Osteoblast (primary cell): ENCODE results near the gene RASAL2. TPM values are rescaled to one million over a fixed set of nuclear protein-coding genes. Genes with fewer than 3 reads are reported as not detected.

ENCODE experiments used
- DNase-seq: peaks from one replicate; pipeline ENCODE4 v3.0.0; 2011; ENCODE audit warnings: low spot score, mixed read lengths; ENCODE audit not compliant: insufficient read length; ENCODE audit errors: missing footprints
- H2AFZ ChIP-seq: 2 replicates; pipeline ENCODE4 v1.6.0; 2011; ENCODE audit warnings: mild to moderate bottlenecking, low read length
- H3K27ac ChIP-seq: 2 replicates; pipeline ENCODE4 v1.5.1; 2011; ENCODE audit warnings: mild to moderate bottlenecking, low read depth, low read length, moderate library complexity
- H3K27me3 ChIP-seq: 2 replicates; pipeline ENCODE4 v1.6.0; 2012; ENCODE audit warnings: mild to moderate bottlenecking, control low read depth, inconsistent platforms, low read length, moderate library complexity; ENCODE audit not compliant: insufficient read depth
- H3K36me3 ChIP-seq: 2 replicates; pipeline ENCODE4 v1.5.1; 2011; ENCODE audit warnings: mild to moderate bottlenecking, low read length, control low read depth, moderate library complexity; ENCODE audit not compliant: insufficient read depth
- H3K4me1 ChIP-seq: 2 replicates; pipeline ENCODE4 v1.5.1; 2011; ENCODE audit warnings: mild to moderate bottlenecking, low read length, control low read depth, moderate library complexity; ENCODE audit not compliant: insufficient read depth
- H3K4me2 ChIP-seq: 2 replicates; pipeline ENCODE4 v1.6.0; 2011; ENCODE audit warnings: mild to moderate bottlenecking, low read length; ENCODE audit not compliant: insufficient read depth
- H3K4me3 ChIP-seq: fragments of 200-600 bp; sonication (generic); 3 replicates; pipeline ENCODE4 v1.5.1; 2012; ENCODE audit warnings: mild to moderate bottlenecking, low read length, inconsistent platforms; ENCODE audit not compliant: insufficient read depth
- H3K79me2 ChIP-seq: 2 replicates; pipeline ENCODE4 v1.6.0; 2012; ENCODE audit warnings: mild to moderate bottlenecking, low read length, control low read depth, inconsistent platforms; ENCODE audit not compliant: insufficient read depth
- H3K9me3 ChIP-seq: 2 replicates; pipeline ENCODE4 v1.5.1; 2011; ENCODE audit warnings: low read depth, low read length, control low read depth
- H4K20me1 ChIP-seq: 2 replicates; pipeline ENCODE4 v1.6.0; 2012; ENCODE audit warnings: mild to moderate bottlenecking, low read length, control low read depth; ENCODE audit not compliant: insufficient read depth
- total RNA-seq: library from RNA; depleted of rRNA; stranded (reverse); fragments of >200 nt; gene quantifications from 2 replicates; pipeline ENCODE4 v1.2.3, GENCODE V29; 2012
- TF ChIP-seq, protein P1 (sequence below): IDR thresholded peaks from 2 replicates; pipeline ENCODE4 v1.5.1; 2011; ENCODE audit warnings: mild to moderate bottlenecking, low read depth, low read length, moderate library complexity; ENCODE audit errors: extremely low read depth

RASAL2 gene
- total RNA-seq, 1 donor: 59.4 TPM

DNA sequence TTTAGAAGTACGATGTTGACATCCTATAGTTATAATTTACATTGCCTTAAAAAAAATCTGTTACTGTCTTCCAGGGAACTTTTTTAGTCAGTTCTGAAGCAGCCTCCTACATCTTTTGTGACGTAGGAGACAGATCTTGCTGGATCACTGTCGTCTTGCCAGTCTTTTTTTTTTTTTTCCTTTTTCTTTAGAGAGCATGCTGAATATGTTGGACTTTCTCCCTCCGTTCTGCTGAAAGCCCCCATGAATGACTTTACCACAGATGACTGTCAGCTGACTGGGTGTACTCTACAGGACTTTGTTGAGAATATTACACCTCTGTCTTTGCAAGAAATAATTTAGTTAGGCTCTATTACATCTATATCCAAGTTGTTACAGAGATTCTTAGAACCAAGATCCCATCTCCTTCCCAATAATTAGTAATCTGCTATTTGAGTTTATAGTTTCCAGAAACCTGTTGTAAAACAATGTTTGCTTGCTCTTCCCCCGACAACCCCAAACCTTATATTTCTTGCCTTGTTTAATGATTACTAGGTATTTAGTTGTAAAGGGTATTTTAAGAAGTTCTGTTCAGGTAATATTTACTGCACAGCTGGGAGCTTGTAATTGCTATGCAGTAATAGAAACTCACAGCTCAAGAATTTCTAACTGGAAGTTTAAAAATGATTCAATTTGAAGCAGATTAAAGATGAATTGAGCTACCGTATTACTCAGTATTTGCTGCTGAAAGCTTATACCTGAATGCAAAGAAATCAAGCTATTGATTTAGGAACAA, 61.8 kb downstream of the RASAL2 start:
- Histone ChIP-seq H3K36me3 (no peaks in the 10 kb centered on the region), H3K4me3 (no peak overlapping the region), H3K27ac (peak overlapping the region; percentile 37), H3K4me2 (peak overlapping the region; percentile 34), H3K79me2 (peaks cover 87% of the 10 kb centered on the region), H4K20me1 (peaks cover 13% of the 10 kb centered on the region), H2AFZ (no peak overlapping the region), H3K9me3 (no peaks in the 10 kb centered on the region), H3K27me3 (no peaks in the 10 kb centered on the region), H3K4me1 (peaks cover 13% of the 10 kb centered on the region)
- no peak for DNase-seq
- TF ChIP-seq, protein P1, sequence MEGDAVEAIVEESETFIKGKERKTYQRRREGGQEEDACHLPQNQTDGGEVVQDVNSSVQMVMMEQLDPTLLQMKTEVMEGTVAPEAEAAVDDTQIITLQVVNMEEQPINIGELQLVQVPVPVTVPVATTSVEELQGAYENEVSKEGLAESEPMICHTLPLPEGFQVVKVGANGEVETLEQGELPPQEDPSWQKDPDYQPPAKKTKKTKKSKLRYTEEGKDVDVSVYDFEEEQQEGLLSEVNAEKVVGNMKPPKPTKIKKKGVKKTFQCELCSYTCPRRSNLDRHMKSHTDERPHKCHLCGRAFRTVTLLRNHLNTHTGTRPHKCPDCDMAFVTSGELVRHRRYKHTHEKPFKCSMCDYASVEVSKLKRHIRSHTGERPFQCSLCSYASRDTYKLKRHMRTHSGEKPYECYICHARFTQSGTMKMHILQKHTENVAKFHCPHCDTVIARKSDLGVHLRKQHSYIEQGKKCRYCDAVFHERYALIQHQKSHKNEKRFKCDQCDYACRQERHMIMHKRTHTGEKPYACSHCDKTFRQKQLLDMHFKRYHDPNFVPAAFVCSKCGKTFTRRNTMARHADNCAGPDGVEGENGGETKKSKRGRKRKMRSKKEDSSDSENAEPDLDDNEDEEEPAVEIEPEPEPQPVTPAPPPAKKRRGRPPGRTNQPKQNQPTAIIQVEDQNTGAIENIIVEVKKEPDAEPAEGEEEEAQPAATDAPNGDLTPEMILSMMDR: no peak

DNA sequence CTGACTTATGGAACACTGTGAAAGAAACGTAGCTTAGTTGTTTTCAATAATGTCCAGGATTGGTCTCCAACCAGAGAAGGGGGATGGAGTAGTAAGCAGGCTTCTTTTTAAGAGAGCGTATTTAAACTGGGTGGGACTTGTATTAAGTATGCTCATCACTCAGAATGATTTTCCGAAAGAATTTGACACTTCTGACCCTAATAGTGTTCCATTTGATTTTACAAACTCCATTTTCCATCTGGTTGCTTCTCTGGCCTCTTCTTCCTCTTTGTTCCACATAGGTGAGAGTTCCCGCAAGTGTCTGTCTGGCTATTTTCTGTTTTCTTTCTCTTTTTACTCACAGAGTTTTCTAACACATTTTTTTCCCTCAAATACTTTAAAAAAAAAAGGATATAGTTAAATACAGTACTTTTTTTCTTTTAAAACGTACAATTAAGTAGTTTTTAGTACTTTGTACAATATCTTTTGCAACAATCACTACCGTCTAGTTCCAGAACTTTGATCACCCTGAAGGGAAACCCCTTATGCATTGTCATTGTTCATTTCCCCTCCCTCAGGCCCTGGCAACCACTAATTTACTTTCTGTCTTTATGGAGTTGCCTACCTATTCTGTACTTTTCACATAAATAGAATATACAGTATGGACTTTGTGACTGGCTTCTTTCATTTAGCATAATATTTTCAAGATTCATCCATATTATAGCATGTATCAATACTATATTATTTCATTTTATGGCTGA, 67.0 kb downstream of the RASAL2 start:
- H3K4me1 ChIP-seq: peaks cover 4% of the 10 kb centered on the region
- H3K27ac ChIP-seq: no peak overlapping the region
- no peaks in the 10 kb centered on the region for H3K36me3 ChIP-seq
- DNase-seq: no peak
- H3K79me2 ChIP-seq: peaks cover 77% of the 10 kb centered on the region
- TF ChIP-seq, protein P1: no peak
- no peak overlapping the region for H3K4me3 ChIP-seq
- H3K4me2 ChIP-seq: no peak overlapping the region
- no peak overlapping the region for H2AFZ ChIP-seq
- H4K20me1 ChIP-seq: peaks cover 14% of the 10 kb centered on the region
- H3K27me3 ChIP-seq: no peaks in the 10 kb centered on the region
- H3K9me3 ChIP-seq: no peaks in the 10 kb centered on the region

DNA sequence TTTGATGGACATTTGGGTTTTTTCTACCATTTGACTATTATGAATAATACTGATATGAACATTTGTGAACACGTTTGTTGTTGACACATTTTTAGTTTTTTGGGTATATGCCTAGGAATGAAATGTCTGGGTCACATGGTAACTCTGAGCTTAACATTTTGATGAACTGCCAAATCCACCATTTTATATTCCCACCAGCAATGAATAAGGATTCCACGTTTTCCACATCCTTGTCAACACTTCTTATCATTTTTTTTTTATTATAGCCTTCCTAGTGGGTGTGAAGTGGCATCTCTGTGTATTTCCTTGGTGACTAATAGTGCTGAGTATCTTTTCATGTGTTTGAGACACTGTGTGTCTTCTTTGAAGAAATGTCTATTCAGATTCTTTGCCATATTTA, 67.6 kb downstream of the RASAL2 start:
- Histone ChIP-seq H3K27ac (no peak overlapping the region), H3K36me3 (no peaks in the 10 kb centered on the region), H3K27me3 (no peaks in the 10 kb centered on the region), H3K4me1 (peaks cover 5% of the 10 kb centered on the region), H2AFZ (no peak overlapping the region), H3K4me3 (no peak overlapping the region), H3K9me3 (no peaks in the 10 kb centered on the region), H3K79me2 (peaks cover 78% of the 10 kb centered on the region), H3K4me2 (no peak overlapping the region), H4K20me1 (peaks cover 14% of the 10 kb centered on the region)
- TF ChIP-seq, protein P1: no peak
- peak; percentile 53 for DNase-seq

DNA sequence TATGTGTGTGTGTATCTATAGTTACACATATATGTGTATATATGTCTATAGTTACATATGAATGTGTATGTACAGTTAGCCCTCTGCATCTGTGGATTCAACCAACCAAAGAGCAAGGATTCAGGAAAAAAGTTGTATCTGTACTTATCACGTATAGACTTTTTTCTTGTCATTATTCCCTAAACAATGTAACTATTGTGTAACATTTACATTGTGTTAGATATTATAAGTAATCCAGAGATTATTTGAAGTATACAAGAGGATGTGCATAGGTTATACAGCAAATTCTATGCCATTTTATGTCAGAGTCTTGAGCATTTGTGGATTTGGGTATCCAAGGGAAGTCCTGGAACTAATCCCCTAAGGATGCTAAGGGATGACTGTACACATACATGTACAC, 71.3 kb downstream of the RASAL2 start:
- TF ChIP-seq, protein P1: no peak
- H2AFZ ChIP-seq: no peak overlapping the region
- no peaks in the 10 kb centered on the region for H3K9me3 ChIP-seq
- DNase-seq: no peak
- H3K4me3 ChIP-seq: no peak overlapping the region
- H3K27me3 ChIP-seq: no peaks in the 10 kb centered on the region
- H4K20me1 ChIP-seq: peaks cover 12% of the 10 kb centered on the region
- H3K4me2 ChIP-seq: no peak overlapping the region
- H3K79me2 ChIP-seq: peaks cover 79% of the 10 kb centered on the region
- H3K4me1 ChIP-seq: peaks cover 10% of the 10 kb centered on the region
- H3K36me3 ChIP-seq: no peaks in the 10 kb centered on the region
- peak overlapping the region; percentile 1 for H3K27ac ChIP-seq
